ENCODE measurements around the gene LIN28B.
"Not testable (repeated sequence)": the region's sequence is repeated elsewhere in the genome, so short reads cannot be mapped to it uniquely, and the experiment has no call there.

The LIN28B gene, protein sequence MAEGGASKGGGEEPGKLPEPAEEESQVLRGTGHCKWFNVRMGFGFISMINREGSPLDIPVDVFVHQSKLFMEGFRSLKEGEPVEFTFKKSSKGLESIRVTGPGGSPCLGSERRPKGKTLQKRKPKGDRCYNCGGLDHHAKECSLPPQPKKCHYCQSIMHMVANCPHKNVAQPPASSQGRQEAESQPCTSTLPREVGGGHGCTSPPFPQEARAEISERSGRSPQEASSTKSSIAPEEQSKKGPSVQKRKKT

DNA sequence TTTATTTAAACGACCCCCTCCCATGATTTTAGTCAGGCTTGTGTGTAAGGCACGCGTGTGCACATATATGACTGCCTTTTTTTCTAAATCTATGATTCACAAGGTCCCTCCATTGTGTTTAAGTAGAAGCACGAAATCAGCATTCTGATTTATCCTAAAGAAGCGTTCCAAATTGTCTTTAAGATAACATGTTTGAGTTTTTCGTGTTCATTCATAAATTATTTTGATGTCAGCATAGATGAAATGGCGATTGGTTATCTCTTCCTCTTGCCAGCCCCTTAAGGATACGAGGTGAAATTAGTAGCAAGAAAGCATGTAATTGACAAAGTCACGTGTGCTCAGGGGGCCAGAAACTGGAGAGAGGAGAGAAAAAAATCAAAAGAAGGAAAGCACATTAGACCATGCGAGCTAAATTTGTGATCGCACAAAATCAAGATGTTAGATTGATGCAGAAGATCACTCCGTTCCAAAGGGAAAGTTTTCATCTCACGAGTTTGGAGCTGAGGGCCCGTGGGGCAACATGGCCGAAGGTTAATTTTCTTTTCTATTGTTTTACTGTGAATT is at the start of gene LIN28B:
Gene LIN28B (plus strand): TSS at position 377 of the 564 bp plus-strand sequence. CDS start 144 bp downstream, at position 521.
- peak; percentile 7 for DNase-seq

DNA sequence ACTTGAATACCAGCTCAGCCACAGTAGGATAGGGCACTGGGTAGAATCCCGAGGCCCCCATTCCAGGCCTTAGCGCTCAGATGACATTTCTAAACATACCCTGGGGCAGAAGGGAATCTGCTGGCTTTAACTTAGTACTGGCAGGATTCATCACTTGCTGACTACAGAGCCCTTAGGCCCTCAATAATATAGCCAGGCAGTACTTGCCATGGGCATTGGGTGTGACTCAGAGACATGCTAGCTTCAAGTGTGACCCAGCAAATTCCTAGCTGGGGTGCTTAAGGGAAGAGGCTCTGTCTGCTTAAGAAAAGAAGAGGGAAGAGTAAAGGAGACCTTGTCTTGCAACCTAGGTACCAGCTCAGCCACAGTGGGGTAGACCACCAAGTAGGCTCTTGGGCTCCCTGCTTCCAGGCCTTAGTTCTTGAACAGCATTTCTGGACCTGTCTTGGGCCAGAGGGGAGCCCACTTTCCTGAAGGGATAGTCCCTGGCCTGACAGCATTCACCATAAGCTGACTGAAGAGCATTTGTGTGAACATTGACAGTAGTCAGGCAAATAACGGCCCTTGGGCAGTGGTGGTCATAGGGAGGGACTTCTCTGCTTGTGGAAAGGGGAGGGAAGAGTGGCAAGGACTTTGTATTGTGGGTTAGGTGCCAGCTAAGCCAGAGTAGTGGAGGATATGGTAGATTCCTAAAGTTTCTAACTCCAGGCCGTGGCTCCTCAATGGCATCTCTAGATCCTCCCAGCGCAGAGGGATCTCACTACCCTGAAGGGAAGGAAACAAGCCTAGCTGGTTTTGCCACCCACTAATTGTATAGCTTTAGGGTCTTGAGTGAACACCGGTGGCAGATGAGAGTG is 48.6 kb upstream of the LIN28B start:
- no peak for DNase-seq

DNA sequence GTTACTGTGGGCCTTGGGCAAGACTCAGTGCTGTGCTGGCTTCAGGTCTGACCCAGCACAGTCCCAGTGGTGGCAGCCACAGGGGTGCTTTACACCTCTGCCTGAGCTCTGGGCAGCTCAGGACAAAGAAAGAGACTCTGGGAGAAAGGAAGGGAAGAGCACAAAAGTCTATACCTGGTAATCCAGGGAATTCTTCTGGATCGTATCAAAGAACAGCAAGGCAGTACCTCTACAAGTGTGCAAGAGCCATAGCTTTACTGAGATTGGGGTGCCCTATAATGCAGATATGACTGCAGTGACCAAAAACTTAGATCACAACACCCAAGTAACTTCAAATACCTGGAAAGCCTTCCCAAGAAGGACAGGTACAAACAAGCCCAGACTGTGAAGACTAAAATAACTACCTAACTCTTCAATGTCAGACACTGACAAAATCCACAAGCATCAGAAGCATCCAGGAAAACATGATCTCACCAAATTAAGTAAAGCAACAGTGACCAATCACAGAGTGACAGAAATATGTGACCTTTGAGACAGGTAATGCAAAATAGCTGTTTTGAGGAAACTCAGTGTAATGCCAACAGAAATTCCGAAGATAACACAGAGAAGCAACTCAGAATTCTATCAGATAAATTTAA is 47.9 kb upstream of the LIN28B start:
- no peak for DNase-seq

DNA sequence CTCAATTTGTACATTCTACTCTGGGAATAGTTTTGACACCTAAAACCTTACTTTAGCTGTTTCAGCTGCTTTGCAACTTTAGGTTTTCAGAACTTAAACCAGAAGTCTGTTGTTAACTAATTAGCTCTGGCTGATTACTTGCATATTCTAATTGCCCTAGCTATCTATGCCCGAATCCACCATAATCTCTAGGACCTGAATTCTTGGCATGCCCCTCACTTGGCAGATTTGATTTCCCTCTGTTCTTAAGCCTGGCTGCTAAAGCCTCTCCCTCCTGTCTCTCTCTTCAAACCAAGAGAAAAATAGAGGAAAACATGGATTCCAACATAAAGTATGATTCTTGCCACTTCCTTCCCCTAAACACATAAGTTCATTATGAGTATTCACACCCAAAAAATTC is 35.0 kb upstream of the LIN28B start:
- no peak for DNase-seq

DNA sequence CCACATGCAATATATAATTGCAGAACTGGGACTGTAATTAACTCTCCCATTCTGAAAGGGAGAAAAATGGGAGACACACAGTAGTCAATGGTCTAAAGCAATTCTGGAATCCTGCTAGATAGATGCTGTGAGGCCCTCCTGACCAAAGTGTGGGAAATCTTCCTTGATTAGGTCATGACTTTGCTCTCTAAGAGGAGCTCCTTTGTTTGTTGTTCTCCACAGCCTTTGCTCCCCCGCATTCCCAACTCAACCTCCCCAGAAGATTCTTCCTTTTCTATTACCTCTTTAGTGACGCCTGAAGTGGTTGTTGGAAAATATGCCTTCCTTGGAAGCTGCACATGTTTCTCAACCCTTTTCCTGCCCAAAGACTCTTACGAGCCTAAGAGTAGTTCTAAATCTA is 28.8 kb upstream of the LIN28B start:
- no peak for DNase-seq

DNA sequence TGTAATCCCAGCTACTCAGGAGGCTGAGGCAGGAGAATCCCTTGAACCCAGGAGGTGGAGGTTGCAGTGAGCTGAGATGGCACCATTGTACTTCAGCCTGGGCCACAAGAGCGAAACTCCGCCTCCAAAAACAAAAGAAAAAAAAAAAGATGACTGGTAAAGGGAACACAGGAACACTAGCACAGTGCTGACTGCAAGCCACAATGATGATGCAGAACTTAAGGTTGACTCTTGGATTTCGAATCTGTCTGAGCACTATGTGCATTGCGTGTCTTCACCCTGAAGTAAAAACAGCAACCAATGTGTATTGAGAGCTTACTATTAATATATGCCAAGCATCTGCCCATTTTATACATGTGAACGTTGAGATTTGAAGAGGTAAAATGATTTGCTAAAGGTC is 27.6 kb upstream of the LIN28B start:
- no peak for DNase-seq

DNA sequence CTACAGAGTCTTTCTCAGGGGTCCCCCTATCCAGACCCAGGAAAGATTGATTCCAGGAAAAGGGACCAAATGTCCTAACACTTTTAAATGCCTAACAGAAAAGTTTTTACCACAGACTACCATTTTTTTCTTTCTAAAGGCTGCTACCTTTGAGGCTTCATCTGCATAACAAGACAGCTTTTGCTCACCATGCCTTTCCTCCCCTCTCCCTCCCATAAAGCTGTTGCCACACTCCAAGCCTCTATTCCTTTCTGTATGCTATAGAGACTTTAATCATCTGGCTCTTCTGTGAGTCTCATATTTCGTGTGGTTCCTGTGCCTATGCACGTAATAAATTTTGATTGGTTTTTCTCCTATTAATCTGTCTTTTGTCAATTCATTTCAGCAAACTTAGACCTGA is 26.0 kb upstream of the LIN28B start:
- no peak for DNase-seq

DNA sequence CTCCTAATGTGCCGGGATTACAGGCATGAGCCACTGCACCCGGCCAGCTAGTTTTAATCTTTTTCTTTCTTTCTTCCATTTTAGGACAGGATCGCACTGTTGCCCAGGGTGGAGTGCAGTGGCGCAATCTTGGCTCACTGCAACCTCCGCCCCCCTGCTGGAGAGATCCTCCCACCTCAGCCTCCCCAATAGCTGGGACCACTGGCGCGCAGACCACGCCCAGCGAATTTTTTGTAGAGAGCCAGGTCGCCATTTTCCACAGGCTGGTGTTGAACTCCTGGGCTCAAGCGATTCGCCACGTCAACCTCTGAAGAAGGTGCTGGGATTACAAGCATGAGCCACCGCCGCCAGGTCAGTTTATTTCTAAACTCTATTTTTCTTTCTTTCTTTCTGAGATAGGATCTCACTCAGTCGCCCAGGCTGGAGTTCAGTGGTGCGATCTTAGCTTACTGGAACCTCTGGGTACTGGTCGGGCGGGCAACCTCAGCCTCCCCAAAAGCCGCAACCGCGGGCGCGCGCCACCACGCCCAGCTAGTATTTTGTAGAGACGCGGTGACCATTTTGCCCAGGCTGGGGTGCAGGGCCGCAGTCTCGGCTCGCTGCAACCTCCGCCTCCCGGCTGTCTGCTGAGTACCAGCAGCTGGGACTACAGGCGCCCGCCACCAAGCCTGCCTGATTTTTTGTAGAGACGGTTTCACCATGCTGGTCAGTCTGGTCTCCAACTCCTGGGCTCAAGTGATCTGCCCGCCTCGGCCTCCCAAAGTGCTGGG is 20.0 kb upstream of the LIN28B start:
- no peak for DNase-seq

DNA sequence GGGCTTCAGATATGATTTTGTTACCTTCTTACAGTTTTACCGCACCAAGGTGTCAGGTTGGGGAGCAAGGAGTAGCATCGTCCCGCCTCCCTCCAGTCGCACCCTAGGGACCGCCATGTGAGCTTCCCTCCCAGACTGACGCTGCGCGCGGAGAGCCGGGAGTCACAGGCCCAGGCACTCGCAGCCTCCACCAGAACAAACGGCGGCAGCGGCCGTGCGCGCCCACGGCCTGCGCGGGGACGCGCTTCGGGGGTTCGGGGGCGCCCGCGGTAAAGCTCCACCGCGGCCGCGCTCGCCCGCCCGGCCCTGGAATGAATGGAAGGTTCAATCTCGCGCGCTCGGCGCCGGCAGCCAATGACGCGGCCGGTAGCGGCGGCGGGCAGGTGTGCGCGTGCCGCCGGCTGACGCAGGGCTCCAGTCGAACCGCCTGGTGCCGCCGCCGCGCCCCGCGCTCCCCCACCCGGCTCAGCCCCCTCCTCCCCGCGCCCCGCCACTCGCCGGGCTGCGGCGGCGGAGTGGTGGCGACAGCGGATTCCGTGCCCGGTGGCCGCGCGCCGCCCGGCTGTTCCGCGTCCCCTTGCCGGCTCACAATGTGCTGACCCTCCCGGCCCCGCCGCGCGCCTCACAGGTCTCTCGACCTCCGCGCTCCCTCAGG is 16.5 kb upstream of the LIN28B start:
- no peak for DNase-seq

DNA sequence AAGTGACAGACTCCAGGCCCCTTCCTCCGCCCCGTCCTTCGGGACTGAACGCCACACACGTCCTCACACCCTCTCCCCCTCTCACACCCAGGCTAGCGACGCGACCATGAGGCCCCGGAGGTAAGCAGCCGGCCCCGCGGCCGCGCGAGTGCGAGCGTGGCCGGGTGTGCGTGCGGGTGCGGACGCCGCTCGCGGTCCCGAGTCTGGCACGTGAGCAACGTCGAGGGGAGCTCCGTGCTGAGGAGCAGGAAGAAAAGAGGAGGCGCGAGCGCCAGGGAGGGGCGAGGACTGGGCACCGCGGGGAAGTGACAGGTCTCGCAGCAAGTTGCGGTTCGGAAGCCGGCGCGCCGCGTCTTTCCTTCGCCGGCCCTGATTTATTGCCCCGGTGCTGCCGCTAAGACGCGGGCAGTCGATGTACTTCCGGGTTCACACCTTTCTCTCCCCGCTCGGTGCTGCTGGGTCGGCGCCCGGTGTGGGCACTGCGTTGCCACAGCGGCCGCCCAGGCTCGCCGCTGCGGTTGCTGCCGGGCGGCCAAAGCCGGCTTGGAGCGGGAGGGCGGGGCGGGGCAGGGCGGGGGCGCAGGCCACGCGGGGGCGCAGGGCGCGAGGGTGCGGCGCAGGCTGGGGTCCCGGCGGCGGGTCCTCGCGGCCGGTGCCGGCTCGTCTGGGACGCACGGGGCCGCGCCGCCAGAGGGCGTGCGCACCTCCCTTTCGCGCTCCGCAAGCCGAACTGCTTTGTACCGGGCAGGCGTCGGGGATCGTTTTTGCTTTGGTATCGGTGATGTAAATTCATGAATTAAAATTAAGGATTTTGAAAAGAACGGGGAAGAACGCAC is 15.8 kb upstream of the LIN28B start:
- no peak for DNase-seq

DNA sequence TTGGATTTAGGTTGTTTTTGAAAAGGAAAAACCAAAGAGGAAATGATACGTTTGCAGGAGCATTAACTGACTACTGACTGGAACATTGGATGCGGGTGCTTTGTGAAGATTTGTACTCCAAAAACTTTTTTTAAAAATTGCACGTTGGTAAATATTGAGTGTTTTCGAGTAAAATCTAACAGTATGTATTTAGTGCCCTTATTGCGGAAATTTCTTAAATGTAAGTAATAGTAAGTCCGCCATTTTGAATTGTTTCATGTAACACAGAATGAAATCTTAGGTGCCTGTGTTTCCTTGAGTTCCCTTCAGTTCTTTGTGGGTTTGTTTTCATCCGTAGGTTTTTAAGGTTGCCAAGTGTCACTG is 15.2 kb upstream of the LIN28B start:
- DNase-seq, result no peak

DNA sequence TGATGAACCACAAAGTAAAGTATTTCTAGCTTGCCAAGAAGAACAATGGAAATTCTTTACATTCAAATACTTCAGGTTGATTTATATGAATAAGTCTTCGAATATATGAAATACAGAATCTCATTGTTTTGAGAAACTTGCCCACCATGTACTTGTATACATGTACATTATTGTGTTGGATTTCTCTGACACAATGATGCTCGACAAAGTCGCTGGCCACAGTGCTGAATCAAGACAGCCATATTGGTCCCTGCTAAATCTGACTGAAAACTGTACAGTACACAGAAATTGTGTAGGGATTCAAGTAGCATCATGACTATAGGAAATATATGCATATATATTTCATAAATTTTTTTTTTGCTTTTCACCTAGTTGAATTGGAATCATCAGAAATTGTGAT is 13.1 kb upstream of the LIN28B start:
- DNase-seq, result no peak

DNA sequence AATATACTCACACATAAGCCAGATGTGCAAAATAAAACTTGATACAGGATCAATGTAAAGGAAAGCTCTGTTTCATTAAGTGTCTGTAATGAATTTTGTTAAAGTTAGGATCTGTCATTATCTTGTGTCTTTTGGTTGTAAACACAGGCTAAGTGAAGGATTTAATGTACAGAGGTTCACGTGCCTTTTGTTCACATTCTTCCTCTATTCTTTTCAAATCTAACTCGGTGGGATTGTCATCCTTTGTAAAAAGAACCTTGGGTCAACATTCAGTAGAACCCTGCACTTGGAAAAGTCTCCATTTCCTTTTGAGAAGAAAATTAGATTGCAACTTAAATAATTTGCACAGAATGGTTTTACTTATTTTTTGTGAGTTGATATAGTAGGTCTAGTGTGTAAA is 7.7 kb upstream of the LIN28B start:
- DNase-seq, result no peak

DNA sequence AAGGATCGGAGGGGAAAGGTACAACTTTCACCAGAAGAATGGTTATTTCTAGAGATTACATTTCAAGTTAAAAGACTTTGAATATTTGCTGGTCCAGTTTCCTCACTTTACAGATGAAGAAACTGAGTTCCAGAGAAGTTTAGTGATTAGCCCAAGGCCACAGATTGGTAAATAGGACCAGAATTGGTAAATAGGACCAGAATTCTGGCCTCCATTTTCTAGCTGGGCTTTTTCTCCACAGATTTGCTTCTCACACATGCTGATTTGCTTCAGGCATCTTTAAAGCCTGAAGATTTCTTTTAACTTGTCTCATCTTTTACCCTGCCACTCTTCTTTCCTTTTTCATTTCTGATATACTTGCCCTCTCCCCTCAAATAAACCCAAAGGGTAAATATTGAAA is 5.2 kb upstream of the LIN28B start:
- no peak for DNase-seq

DNA sequence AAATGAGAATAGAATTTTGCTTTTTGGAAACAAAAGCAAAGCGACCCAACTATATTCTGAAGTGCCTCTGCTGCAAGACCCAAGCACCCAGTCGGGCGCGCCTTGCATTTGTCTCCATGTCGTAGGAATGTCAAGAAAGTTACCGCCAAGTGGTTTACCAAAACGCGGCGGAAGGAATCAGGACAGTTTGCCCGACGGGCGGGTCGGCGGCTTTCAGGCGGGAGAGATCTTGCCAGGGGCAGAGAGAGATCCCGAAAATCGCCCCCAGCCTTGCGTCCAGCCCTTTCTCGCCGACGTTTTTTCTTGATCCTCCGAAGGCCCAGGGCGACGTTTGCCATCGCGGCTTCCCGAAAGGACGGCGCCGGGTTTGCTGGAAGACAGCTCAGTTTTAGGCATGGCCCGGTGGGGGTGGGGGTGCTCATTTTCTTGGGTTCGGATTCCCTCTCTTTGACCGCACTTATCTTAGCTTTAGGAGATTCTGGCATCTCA is 4.0 kb upstream of the LIN28B start:
- no peak for DNase-seq

DNA sequence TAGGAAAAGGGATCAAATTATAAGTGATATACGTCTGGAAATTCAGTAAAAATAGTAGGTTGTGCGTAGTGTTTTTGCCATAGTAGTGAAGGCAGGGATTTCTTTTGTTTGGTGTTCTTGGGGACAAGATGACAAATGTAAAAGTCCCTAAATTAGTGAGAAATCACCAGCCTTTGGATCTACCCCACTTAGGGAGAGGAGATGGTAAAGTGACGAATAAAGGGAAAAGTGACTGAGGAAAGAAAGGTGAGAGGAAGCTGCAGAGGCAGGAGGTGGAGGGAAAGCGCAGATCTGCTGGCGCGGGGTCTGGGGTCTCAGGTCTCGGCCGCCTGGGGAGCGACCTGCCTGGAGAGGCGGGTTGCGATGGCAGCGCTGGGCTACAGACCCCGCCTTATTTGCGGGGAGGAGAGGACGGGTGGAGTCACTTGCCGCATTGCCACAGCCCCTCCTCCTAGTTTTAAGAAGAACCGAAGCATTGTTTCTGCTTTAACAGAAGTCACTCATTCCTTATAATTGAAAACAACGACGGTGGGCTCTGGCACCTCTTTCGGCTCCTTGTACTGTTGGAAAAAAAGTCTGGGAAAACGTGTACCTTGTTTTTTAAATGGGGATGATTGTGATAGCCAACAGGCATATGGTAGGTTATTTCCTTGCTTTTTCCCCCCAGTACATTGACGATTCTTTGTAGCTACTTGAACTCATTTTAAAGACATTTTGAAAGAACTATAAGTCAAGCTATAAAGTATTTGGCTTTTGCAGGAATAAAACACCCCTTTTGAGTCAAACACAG is 3.3 kb upstream of the LIN28B start:
- not testable (repeated sequence) for DNase-seq

DNA sequence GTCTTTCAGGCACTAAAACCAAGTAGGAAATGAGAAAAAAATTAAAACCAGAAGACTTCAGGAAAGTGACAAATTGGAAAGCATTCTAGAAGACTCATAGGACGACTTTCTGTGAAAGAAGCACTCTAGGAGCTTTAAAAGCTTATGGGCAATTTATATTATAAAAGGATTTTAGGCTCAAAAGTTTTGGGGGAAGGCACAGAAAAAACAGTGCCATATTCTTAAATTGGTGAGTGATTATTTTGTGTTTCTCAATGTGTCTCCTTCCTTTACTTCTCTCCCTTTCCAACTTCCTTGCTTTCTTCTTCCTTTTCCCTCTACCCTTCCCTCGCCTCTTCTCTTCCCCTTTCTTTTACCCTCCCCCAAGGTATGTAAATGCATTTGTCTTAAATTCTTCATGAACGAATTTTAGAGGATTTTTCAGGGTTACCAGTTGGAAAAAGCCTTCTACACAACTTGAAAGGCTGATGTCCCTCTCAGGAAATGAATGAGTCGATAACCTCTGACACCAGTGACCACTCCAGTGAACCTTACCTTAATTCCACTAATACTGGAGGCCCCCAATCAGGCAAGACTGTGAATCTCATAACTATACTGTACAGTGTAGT is 2.6 kb upstream of the LIN28B start:
- no peak for DNase-seq

DNA sequence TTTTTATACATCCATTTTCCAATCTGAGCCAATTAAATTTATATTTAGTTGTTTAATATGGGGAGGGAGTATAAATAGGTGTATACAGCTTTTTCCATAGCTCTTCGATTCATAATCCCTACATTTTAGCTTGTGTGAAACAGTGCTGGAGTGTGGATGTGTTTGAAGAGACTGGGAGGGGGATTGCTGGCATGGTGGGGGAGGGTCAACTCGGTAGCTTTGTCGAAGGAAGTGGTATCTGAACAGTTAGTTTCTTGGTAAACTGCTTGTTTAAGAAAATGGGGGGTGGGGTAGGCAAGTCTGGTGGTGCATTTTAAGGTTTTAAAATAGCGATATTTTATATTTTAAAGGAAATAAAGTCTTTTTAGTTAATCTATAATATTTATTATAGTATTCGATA is 1.4 kb upstream of the LIN28B start:
- no peak for DNase-seq

DNA sequence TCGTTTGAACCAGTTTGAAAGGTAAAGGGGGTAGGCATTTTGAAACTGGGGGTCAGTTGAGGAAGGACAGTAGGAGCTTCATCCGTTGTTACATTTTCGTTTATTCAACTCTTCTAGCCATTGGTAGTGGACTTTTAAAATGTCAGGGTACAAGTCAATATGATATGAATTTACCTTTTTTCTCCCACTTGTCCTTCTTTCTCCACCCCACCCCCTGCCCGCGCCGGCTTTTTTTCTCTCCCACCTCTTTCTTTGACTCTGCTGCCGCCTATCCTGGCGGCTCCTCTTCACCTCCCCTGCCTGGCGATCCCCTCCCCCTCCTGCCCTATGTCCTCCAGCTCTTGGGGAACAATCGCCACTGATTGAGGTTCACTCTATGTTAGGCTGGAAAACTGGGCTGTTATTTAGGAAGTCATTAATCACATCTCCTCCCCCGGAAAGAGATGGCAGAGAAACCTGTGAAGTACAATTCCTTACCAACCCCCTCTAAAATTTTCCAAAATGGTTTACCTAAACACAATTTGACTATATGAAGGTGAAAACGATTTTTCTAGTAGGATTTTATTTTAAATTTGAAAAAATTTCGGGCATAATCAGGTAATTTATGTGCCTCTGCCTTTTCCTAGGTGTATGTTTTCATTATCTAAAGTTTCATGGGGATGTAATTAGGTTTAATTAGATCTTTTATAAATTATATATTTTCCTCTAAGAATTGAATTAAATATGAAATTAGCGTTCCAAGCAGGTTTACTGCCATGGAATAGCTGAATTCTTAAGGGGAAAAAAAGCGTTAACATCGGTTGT is 778 bp upstream of the LIN28B start:
- no peak for DNase-seq

Data from NCI-H510A treated with DMSO at 0.1 percent for 48 hours (cell line).